CD4-positive, alpha-beta T cell treated with Interleukin-2 at 100 ng/mL for 4 hours (primary cell): ENCODE data around the gene RUNX1.
"Not testable (repeated sequence)": the region's sequence is repeated elsewhere in the genome, so short reads cannot be mapped to it uniquely, and the experiment has no call there.

Experiments
- DNase-seq: peaks from one replicate; pipeline ENCODE4 v3.0.0-alpha.2; 2020; ENCODE audit warnings: low spot score

RUNX1 gene

DNA sequence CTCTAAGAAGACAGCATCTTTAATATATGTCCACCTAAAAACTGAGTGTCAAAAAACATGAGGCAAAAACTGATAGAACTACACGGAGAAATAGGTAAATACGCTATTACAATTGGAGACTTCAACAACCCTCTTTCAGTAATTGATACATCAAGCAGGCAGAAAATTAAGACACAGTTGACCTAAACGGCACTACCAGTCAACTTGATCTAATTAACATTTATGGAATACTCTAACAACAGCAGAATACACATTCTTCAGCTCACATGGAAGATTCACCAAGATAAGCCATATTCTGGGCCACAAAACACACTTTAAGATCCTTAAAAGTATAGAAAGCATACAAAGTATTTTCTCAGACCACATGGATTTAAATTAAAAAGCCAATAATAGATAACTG lies 242.7 kb downstream of the RUNX1 start:
- no peak for DNase-seq

DNA sequence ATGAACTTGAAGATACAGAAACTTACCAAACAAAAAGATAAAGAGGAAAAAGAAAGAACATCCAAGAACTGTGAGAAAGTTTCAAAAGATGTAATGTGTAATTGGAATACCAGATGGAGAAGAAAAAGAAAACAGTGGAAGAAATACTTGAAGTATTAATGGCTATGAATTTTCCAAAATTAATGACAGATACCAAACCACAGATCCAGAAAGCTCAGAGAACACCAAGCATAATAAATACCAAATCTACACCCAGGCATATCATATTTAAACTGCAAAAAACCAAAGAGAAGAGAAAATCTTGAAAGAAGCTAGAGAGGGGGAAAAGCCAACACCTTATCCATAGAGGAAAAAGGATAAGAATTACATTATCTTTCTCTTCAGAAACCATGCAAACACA lies 243.9 kb downstream of the RUNX1 start:
- no peak for DNase-seq

DNA sequence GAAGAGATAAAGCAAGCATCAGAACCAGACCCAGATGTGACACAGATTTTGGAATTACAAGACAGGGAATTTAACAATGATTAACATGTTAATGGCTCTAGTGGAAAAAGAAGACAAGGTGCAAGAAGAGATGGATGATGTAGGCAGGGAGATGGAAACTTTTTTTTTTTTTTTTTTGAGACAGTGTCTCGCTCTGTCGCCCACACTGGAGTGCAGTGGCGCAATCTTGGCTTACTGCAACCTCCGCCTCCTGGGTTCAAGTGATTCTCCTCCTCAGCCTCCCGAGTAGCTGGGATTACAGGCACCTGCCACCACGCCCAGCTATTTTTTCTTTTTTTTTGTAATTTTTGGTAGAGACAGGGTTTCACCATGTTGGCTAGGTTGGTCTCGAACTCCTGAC lies 244.5 kb downstream of the RUNX1 start:
- DNase-seq, result not testable (repeated sequence)

DNA sequence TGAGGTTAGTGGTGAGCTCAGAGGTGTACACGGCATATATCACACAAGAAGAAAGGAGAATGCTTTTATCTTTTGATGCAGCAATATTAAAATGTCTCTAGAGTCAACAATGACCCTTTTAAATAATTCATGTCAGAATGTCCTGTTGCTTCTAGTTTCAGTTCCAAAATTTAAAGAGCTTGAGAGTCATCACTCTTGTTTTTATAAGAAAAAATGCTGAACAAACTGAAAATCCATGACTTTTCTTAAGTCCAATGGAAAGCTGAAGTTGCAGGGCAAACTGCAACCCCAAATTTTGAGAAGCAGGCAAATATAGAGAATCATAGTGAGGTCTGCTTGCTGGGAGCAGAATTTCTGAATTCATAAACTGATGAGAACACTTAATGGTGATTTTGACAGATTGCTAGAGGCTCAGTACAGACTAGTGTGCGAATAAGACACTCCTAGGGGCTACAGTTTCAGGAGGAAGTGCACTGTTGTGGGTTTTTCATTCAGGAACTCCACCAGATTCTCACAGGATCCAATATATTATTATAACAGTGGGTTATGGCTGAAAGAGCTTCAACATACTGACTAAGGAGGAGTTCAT lies 245.2 kb downstream of the RUNX1 start:
- no peak for DNase-seq

DNA sequence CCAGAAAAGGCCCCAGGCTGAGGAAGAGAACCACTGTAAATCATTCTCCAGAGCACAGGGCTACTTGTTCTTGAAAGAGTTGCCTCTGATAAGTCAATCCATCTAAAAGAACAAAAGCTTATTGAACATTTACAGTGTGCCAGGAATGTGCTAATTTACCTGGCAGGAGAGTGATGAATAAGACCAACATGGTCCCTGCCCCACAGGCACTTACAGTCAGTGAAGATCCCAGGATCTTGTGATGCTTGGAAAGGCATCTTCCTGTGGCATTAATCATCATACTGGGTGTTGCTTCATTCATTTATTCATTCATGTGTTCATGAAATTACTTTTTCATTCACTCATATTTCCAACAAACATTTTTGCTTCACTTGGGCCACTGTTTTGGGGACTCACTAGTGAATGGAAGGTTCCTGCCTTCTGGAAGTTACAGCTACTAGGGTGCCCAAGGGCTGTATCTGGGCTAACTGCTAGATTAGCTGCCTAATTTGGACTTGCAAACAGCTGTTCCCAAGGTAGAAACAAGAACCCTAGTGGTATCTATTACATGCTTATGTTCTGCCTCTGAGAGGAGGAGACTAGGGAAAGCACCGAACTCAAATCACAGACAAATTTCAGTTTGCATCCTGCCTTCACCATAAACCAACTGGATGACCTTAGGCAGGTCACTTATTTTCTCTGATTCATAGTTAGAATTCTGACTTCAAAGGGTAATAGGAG lies 246.8 kb downstream of the RUNX1 start:
- no peak for DNase-seq

- DNase-seq, result peak; percentile 42
These were observed 247.5 kb downstream of the RUNX1 start for GRCh38 chr21:34801519-34802132.

- peak; percentile 47 for DNase-seq
These were observed 248.1 kb downstream of the RUNX1 start for GRCh38 chr21:34800797-34801518.

GRCh38 chr21:34799092-34799491 lies 250.0 kb downstream of the RUNX1 start:
- no peak for DNase-seq

GRCh38 chr21:34797921-34798535 lies 251.1 kb downstream of the RUNX1 start:
- DNase-seq, result no peak

GRCh38 chr21:34797201-34797525 lies 251.9 kb downstream of the RUNX1 start:
- no peak for DNase-seq

- DNase-seq, result no peak
These were observed 252.4 kb downstream of the RUNX1 start for GRCh38 chr21:34796518-34797200.

- DNase-seq, result no peak
These were observed 253.4 kb downstream of the RUNX1 start for GRCh38 chr21:34795548-34796180.

DNA sequence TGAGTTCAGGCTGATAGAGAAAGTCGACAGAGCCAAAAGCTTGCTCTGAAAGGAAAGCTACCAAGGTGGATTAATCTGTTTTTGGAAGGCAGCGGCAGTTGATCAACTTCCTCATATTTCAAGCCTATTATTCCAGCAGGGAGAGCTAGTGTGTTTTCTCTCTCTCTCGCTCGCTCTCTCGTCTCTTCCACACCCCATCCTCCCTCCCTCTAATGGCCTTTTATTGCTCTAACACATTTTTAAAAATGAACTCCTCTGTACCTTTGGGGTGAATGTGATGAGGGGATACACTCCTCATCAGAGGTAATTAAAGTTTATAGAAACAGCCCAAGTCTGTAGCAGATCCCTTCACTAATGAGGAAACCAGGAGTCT lies 253.9 kb downstream of the RUNX1 start:
- no peak for DNase-seq

- no peak for DNase-seq
These were observed 254.4 kb downstream of the RUNX1 start for GRCh38 chr21:34794686-34795085.

DNA sequence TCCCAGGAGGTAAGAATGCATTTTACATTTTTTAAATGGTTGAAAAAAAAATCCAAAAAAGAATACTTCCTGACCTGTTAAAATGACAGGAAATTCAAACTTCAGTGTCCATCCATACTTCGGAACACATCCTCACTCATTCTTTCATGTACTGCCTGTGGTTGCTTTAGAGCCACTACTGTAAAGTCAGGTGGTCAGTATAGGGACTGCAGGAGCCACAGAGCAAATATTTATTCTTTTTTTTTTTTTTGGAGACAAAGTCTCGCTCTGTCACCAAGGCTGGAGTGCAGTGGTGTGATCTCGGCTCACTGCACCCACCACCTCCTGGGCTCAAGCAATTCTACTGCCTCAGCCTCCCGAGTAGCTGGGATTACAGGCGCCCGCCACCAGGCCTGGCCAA lies 255.6 kb downstream of the RUNX1 start:
- no peak for DNase-seq

GRCh38 chr21:34792504-34793089 lies 256.5 kb downstream of the RUNX1 start:
- no peak for DNase-seq

DNA sequence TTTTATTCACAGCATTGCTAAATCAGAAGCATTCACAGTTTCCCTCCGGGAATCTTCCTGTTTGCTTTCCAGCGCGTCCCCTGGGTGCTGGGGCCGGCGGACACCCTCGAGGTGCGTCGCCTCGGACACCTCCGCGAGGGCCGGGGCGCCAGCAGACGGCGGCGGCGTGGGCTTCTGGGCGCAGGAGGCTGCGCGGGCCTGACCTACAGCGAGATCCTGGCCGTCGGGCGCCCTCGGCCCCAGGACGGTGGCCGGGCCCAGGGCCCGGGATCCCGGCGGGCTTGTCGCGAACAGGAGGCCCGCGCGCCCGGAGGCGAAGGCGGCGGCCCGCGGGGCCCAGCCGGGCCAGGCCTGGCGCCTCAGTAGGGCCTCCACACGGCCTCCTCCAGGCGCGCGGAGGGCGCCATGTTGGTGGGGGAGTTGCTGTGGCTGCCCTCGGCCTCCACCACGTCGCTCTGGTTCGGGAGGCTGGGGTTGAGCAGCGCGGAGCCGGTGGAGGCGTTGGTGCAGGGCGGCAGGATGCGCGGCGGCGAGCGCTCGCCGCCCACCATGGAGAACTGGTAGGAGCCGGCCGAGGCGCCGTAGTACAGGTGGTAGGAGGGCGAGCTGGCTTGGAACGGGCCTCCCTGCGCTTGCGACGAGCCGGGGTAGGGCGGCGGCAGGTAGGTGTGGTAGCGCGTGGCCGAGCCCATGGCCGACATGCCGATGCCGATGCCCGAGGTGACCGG lies 257.2 kb downstream of the RUNX1 start:
- no peak for DNase-seq

- no peak for DNase-seq
These were observed 258.3 kb downstream of the RUNX1 start for GRCh38 chr21:34790834-34791233.

GRCh38 chr21:34790341-34790740 lies 258.8 kb downstream of the RUNX1 start:
- DNase-seq, result no peak

- DNase-seq, result no peak
These were observed 260.2 kb downstream of the RUNX1 start for GRCh38 chr21:34788879-34789278.

DNA sequence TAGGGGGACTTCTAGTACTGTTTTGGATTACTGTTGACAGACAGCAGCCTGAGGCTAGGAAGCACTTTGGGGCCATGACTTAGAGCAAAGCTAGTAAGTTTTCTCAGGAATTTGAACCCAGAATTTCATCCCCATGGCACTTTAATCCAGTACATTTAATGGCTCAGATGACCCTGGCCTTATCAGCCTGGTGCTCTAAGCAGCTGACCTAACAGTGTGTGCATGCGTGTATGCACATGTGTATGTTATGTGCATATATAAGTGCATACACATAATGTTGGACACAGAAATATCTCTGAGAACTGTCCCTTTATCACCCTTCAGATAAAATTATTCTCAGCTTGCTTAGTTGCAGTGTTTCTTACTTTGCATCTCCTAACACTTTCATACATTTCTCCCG lies 265.3 kb downstream of the RUNX1 start:
- DNase-seq, result no peak
